NCI-H2227 (cell line): Measurements from ENCODE around the gene TGIF1.

Source experiments
- DNase-seq: peaks from one replicate; lab custom pipeline; 2025; ENCODE audit not compliant: unreplicated experiment; lab: John Stamatoyannopoulos, UW

The TGIF1 gene

DNA sequence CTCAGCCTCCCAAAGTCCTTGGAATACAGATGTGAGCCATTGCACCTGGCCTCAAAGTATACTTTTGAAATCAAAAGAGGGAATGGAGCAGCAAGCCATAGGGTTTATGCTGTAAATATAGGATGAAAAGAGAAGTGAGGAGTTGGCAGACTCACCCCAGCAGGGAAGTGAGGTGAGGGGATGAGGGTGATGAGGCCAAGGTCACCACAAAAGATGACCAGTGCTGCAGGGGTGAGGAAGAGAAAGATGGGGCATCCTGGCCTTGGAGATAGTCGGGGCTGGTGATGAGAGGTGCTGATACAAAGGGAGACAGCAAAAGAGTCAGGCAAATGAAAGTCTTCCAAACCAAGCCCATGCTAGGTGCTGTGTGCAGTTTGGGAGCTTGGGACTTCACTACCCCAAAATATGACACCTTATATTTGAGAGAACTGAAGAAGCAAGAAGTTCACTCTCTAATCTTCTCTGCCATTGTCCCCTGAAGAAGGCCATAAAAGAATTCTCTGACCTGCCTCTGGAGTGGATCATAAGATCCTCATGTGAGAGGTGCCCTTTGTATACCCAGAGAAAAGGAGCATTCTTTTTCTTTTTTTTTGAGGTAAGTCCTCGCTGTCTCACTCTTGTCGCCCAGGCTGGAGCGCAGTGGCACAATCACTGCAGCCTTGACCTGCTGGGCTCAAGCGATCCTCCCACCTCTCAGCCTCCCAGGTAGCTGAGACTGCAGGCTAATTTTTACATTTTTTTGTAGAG, 31.0 kb downstream of the TGIF1 start:
- no peak for DNase-seq

DNA sequence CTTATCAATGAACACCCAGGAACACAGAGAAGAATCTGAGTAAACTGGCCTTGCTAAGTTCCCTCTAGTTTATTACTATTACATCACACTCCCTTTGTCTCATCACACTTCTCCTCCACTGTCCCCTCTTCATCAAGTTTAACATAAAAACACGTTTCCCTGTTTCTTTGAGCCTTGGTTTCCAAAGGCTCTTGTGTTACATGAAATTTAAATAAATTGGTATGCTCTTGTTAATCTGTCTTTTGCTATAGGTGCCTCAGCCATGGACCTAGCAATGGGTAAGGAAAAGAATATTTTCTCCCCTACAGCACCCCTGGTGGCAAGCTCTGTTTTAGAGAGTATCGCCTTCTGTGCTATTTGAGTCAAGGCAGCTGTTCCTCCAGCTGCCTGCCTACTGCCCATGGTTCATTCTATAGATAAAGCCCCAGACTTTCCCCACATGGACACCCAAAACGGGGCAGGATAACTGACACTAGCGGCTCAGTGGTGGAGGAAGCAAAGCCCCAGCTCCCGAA, 31.8 kb downstream of the TGIF1 start:
- no peak for DNase-seq

DNA sequence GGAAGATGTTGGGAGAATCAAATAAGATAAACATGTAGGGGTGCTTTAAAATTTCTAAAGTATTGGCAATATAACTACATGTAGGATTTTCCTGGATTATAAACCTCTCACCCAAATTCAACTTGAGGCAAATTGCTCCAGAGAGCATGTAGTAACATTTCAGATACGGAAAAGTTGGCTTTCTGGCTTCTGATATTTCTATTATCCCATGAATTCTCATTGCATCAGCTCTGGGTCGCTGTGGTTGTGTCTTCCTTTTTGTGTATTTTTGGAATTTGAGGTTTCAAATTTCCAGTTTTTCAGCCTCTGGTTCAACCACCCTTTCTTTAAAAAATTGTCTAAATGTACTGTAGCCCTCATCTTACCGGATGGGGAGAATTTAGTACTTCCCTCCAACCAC, 32.3 kb downstream of the TGIF1 start:
- no peak for DNase-seq

DNA sequence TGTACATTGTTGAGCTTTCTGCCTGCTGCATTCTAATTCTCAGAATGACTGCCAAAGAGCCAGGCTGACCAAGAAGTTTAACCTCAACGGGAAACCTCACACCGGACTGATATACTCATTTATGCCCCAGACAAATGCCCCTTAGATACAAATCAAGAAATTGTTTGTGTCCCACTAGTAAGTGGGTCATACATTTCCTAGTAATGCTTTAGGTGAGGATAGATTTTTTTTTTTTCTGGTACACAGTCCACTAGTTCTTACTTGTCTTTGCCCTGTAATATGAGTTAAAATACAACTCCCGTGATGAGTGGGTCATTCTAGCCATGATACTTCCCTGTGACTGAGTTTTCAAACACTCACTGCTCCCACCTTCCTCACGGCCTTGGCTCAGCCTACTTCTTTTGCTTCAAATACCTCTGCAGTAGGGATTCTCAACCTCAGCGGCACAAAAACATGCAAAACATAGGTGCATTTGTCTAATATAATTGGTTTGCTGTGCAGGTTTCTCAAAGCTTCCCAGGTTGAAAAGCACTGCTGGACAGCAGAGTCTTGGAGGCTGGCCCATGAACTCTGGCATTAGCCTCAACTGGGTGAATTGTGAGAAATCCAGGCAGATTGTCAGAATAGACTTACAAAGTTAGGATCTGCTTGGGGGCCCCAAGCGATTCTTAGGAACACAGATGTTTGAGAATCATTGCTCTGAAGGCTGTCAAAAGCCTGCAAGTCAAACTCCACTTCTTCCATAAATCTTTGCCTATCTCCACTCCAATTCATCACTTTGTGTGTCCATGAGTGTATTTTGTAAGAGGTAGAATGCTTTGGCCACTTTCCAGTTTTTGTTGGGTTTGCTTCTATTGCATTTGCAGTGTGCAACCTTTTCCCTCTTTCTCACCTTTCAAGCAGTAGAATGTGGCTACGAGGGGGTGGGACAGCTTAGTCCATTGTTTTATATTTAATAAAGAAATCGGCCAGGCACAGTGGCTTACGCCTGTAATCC, 35.5 kb downstream of the TGIF1 start:
- DNase-seq = no peak

DNA sequence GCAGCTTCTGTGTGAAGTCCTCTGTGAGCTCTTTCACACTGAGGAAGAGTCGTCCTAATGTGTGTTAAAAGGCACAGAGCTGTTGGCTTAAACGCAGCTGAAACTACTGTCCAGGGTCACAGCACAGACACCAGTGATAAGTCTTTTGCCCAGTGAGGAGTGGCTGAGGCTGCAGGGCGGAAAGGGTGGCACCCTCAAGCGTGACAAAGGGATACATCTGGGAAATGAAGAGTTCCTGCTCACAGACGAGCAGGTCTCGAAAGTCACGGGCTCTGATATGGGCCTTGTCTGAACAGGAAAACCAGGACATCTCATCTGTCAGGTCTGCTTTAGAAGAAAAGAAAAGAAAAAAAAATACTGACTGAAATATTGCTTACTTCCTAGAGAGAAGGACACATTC, 36.5 kb downstream of the TGIF1 start:
- DNase-seq = no peak

DNA sequence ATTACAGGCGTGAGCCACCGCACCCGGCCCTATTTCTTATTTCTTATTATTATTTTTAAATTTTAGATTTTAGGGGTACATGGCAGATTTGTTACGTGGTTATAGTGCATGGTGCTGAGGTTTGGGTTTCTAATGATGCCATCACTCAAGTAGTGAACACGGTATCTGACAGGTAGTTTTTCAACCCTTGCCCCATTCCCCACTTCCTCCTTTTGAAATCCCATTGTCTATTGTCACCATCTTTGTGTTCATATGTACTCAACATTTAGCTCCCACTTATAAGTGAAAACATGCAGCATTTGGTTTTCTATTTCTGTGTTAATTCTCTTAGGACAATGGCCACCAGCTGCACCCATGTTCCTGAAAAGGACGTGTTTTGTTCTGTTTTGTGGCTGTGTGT, 39.5 kb downstream of the TGIF1 start:
- DNase-seq = no peak

DNA sequence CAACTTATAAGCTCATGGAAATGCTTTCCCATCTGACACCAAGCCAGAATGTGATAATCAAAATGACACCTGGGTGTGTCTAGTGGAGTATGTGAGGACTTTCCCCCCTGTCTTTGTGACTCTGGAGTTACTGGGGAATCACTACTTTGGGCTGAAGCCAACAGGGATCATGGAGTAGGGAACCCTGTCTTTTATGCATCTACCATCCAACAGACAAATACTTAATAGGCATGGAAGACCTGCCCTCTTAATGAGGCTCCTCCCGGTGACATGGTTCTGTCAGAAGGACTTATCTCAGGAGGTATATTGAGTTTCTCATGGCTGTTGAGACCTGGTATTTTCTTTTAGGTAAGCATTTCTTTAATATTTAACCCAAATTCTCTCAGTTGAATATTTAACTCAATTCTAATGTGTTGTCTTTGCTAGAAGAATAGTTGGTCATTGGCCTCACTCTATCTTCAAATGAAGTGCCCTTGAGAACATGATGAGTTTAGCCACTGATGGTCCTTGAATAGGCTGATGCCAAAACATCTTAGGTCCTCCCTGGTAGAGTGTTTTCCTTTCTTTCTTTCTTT, 42.1 kb downstream of the TGIF1 start:
- no peak for DNase-seq

DNA sequence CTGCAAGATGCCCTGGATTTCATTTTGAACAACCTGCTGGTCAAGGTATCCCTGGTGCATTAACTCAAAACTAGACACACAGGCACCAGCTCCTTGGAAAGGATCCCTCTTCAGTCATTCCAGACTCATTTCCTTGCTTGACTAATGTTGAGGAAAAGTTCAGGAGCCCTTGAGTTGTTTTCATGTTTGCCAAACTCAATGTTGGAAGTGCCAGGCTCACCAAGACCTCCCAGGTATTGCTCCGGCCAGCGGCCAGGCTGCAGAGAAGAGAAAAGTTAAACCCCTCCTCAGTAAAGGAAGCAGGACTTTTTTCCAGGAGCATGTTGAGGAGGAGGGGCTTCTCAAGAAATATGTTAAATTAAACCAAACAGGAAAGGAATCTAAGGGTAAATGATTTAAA, 42.7 kb downstream of the TGIF1 start:
- no peak for DNase-seq

DNA sequence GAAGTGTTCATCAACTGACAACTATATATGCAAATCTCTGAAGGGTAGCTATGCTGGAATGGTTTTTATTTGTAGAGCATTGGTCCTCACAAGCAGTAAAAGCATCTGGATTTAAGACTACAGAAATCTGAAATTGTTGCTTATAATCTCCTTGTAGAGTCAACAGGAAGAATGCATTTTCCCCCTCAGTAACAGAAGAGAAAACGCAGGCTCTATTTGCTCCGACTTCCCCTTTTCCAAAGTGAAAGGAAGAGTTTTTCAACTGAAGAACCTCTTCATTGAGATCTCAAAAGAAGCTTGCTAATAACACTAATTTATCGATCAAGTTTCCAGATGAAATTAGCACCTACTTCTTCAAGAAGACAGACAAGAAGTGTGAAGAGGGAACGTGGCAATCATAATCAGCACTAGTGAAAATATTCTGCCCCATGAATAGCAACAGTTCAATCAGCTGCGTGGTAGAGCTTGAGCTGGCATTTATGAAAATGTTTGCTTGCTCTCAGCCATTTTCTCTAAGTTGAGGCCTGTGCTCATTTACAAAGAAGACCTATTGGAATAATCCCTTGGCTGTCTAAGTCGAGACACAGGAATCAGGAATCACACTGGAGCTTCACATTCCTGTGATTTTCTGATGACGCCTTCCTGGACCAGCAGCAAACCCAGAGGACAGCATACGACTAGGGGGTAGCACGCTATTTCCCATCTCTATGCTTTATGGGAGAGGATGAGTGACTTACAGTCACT, 43.7 kb downstream of the TGIF1 start:
- no peak for DNase-seq

DNA sequence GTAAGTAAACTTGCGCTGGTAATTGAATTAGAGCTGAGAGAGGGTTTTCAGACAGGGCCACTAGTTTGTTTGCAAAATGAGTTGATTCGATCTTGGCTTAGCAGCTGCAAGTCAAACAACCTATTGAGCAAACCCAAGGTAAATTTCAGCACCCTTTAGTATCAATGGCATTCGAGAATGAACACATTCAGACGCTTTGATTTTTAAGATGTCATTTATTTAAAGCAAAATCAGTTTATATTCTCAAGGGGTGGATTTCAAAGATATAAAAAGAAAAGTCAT, 44.2 kb downstream of the TGIF1 start:
- no peak for DNase-seq

DNA sequence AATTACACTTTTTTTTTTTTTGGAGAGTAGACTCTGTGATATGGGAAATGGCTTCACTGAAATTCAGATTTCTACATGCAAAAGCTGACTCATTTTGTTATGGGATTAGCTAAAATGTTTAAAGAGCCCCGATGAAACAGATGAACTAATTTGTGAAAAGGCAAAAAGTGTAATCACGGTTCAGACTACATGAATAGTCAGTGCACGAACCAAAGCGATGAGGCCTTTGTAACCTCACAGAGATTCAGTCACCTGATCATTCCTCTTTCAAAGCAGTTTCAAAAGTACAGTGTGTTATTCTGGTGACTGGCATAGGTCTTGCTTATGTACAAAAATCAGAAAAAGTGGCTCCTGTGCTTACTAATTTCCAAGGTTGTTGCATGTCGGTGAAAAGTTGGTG, 44.6 kb downstream of the TGIF1 start:
- DNase-seq = no peak

DNA sequence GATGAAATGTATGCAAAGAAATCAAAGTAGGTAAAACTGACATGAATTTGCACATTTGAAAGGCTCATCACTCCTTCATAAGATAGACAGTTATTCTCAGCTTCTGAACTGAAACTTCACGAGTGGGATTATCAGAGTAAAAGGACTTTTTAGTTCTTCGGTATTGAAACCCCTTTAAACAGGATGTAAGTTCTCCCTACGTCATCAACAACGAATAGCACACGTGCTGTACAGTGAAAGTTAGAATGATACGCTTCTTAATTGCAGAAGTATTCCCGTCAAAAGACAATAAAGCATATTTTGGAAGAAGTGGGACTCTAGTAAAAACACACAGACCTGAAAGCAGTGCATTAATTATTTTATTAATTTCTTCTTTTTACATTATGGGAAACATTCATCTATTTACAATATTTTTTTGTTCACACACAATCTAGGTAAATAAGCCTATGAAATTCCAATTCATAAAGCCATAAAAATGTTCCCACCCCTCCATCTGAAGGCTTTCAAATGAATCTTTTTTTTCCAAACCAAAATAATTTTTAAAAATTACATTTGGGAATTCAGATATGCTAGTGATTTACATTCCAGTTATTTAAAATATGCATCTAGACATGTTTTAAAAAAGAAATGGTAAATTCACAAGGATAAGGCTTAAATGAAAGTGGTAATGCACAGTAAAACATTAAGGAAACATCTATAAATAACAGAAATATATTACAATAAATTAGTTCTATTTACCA, 45.9 kb downstream of the TGIF1 start:
- no peak for DNase-seq

DNA sequence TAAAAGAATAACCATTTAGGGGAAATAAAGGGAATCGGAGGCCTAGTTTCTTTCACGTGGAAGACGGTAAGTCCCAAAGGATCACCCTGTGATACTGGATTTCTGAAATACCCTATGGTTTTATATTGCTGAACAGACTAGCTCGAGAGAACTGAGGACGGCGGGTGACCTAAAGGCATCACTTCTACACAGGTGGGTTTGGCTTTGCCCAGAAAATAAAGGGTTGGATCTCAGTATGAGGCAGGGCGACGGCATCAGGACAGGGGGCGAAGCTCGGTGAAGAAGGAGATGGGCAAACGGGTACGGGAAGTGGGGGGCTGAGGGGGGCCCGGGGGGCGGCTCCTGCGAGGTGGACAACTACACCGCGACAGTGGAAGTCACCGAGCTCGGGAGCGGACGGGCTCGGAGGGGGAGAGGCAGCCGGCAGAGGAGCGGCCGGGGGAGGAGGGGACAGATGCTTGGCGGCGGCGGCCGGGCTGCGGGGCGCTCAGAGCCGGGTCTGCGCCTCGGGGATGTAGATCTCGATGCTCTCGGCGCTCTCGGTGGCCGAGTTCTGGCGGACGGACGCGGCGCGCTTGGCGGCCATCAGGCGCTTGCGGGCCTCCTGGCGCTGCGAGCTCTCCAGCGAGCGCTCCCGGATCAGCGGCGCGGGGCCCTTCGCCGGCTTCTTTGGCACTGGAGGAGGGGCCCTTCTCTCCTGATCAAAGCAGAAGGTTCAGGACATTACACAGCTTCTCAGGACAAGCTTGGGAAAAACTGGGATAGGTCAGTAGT, 48.9 kb downstream of the TGIF1 start:
- DNase-seq = peak; percentile 40

DNA sequence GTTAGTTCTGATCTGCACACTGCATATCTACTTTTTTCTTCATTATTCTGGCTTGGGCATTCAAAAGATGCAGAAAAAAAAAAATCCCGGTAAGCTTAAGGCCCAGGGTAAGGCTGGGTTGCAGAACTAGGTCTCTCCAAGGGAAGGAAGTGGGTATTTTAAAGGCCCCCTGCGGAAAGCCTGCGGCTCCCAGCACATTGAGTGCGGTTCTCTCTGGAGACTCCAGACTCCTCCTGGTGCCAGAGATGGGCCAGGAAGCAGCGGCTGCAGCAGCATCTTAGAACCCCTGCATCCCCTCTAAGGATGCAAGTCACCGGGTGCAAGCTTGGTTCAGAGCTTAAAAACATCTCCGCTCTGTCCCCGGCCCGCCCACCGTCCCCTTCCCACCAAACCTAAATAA, 49.5 kb downstream of the TGIF1 start:
- no peak for DNase-seq

DNA sequence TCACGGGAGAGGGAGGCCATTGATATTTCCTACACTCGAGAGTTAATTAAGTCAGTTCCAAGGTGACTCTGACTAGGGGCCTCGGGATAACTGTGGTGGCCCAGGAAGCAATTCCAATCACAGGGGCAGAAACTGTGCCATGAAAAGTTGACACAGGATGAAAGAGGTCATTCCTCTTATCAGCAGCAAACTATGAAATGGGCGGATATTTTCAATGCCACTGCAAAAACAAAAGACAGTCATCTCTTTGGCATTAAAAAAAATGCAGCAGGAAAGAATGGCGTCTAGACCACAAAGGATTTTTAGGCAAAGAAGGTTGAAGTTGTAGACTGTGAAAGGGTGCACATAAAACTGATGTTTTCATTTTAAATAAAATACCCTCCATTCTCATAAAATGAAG, 50.0 kb downstream of the TGIF1 start:
- no peak for DNase-seq

DNA sequence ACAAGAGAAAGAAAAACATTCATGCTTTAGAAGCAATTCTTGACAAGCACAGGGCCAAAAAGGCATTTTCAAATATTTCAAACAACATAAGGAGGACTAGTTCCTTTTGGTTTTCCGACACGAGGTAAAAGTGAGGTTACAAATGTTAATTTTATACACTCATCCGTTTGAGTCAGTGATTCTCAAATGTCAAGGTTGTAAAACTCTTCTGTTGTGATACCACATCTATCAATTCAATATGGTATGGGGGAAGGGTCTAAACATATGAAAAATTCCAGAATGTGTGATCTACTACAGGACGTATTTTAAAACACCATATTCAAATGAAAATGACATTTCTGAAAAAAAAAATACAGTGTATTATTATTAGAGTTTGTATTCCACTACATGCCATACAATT, 52.7 kb downstream of the TGIF1 start:
- DNase-seq = no peak

DNA sequence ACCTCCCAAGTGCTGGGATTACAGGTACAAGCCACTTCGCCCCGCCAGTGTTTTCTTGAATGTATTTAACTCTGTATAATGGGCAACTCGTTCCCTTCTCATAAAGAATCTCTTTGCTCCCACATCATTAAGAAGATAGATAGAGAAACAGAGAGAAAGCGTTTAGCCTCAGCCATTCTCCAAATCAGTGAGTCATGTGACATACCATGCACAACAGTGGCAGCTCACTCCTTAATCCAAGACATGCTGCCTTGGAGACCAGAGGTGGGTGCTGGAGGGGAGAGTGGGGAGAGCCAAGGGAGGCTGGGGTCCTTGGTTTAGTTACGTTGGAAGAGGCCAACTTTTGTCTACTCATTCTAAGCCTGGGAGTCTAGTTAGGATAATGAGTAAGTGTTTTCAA, 54.7 kb downstream of the TGIF1 start:
- no peak for DNase-seq

DNA sequence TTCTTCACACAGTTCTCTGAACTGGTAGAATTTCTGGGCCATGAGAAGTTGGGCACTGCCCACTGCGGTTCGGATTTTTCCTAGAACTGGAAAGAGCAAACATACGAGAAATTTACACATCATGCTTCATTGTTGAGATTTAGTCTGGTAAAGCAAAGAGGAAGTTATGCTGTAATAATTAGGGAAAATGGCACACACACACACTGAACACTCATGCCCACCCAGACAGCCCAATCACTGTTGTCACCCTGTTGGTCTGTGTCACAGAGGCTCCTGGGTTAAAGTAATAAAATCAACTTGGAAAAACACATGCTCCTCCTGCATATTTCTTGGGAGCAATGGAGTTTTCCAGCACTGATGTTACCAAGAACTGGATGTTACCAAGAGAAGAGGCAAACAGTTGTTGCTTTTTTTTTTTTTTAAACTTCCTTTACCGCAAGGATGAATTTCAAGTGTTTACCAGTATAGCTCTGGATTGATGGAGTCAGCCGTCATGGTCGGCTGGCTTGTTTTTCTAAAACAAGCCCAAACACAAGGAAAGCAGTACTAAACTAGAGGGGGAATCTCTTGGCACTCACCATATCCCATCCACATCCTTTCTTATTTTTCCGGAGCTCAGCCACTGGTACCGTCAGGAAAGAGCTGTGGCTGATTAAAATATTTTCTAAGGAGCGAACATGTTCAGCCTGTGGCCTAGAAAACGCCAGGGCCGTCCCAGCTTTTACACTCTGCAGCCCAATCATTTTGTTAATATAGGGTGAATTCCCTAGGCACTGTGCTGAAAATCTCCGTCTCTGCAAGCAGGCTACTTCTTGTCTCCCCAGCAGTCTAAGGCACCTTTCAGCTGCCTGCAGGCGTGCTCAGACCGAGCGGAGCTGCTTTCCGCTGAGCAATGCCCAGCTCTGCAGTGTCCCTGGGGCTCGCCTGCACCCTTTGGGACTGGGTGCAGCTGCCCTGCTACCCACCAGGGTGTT, 58.9 kb downstream of the TGIF1 start:
- DNase-seq = no peak
